ENCODE data around the gene MSI1.
A peak's percentile ranks its signal among the peaks of the same experiment; 100 is the strongest.
"Not testable (repeated sequence)": the region's sequence is repeated elsewhere in the genome, so short reads cannot be mapped to it uniquely, and the experiment has no call there.

MSI1 gene

DNA sequence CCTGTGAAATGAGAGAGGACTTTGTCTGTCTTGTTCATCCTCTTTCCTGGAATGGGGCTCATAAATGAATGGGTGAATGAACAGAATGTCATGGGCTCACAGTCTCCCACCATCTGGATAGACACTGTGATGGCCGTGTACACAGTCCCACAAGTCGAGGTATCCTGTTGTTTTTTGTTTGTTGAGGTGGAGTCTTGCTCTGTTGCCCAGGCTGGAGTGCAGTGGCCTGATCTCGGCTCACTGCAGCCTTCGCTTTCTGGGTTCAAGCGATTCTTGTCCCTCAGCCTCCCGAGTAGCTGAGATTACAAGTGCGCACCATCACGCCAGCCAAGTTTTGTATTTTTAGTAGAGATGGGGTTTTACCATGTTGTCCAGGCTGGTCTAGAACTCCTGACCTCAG lies 25.3 kb downstream of the MSI1 start:
- TF ChIP-seq, protein P1, sequence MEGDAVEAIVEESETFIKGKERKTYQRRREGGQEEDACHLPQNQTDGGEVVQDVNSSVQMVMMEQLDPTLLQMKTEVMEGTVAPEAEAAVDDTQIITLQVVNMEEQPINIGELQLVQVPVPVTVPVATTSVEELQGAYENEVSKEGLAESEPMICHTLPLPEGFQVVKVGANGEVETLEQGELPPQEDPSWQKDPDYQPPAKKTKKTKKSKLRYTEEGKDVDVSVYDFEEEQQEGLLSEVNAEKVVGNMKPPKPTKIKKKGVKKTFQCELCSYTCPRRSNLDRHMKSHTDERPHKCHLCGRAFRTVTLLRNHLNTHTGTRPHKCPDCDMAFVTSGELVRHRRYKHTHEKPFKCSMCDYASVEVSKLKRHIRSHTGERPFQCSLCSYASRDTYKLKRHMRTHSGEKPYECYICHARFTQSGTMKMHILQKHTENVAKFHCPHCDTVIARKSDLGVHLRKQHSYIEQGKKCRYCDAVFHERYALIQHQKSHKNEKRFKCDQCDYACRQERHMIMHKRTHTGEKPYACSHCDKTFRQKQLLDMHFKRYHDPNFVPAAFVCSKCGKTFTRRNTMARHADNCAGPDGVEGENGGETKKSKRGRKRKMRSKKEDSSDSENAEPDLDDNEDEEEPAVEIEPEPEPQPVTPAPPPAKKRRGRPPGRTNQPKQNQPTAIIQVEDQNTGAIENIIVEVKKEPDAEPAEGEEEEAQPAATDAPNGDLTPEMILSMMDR (IDR thresholded peaks at IDR 0.05; ENCODE audit: control extremely low read depth, extremely low read depth, low read depth, missing control alignments) = no peak
- ChIA-PET CTCF (no interaction called here), POLR2A (no interaction called here)
- DNase-seq (ENCODE audit: extremely low spot score) = no peak

DNA sequence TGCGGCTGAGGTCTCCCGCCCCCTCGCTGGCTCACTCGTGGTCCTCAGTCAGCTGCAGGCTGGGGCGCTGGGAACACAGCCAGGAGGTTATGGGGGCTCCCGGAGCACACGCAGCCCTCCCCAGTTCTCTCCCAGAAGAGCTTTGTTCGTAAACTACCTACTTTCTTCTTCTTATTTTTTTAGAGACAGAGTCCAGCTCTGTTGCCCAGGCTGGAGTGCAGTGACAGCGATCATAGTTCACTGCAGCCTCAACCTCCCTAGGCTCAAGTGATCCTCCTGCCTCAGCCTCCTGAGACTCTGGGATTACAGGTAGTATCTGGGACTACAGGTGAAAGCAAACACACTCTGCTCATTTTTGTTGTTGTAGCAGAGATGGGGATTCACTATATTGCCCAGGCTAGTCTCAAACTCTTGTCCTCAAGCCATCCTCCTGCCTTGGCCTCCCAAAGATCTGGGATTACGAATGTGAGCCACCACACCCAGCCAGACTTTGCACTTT lies 25.9 kb downstream of the MSI1 start:
- CTCF ChIA-PET = no interaction called here
- TF ChIP-seq, protein P1 (IDR thresholded peaks at IDR 0.05; ENCODE audit: control extremely low read depth, extremely low read depth, low read depth, missing control alignments) = no peak
- POLR2A ChIA-PET = no interaction called here
- no peak for DNase-seq (ENCODE audit: extremely low spot score)

DNA sequence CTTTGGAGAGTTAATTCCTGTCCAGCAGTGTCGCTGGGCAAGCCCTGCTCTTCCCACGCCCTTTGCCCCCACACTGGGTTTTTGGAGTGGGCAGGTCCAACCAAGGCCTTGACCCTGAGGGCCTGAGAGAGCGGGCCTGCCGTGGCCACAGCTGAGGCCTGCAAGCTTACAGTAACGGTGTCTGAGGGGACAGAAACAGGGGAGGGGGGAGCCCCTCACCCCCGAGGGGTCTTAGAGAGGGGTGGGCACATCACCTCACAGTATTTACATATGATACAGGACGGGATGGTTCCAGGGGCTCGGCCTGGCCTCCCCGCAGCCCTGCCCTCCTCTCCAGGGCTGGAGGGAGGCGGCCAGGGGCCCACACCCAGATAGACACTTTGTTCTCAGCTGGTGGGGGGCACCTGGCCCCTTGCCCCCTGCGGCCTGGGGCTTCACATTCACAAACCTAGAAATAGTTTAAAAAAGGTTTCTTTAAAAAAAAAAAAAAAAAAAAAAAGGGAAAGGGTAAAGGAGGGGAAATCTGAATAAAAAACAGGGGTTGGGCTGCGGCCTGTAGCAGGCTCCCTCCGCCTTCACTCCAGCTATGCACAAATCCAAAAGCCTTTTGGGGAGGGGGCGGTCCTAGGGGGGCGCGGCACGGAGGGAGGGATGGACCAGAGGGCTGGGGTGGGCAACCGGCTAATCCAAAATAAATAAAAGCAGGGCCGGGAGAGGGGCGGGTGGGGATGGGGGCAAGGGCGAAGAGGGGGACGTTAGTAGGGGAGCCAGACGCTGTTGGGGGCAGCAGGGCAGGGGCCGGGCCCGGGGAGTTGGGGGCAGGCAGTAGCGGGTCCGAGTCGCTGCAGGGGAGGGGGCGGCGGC lies 26.6 kb downstream of the MSI1 start:
- no peak for DNase-seq (ENCODE audit: extremely low spot score)
- POLR2A ChIA-PET = no interaction called here
- CTCF ChIA-PET = no interaction called here
- TF ChIP-seq, protein P1 (IDR thresholded peaks at IDR 0.05; ENCODE audit: control extremely low read depth, extremely low read depth, low read depth, missing control alignments) = no peak

DNA sequence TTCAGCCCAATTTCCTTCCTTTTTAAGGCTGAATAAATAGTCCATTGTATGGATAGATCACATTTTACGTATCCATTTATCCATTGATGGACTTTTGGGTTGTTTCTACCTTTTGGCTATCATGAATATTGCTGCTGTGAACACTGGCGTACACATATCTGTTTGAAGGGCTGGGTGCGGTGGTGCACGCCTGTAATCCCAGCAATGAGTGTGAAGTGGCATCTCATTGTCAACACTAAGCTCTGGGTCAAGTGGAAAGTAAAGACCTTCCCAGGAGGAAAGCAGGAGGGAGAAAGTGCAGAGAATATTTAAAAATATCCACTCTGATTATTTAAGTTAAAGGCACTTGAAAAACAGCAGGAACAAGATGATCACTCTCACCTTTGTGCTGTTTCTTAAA lies 29.7 kb downstream of the MSI1 start:
- CTCF ChIA-PET = no interaction called here
- POLR2A ChIA-PET = no interaction called here
- TF ChIP-seq, protein P1 (IDR thresholded peaks at IDR 0.05; ENCODE audit: control extremely low read depth, extremely low read depth, low read depth, missing control alignments) = no peak
- no peak for DNase-seq (ENCODE audit: extremely low spot score)

DNA sequence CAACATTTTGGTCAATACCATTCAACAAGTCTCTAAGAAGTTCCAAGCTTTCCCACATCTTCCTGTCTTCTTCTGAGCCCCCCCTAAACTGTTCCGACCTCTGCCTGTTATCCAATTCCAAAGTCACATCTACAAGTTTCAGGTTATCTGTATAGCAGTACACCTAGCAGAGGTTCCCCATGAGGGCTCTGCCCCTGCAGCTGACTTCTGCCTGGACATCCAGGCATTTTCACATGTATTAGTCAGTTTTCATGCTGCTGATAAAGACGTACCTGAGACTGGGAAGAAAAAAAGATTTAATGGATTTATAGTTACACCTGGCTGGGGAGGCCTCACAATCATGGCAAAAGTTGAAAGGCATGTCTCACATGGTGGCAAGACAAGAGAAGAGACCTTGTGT lies 31.2 kb downstream of the MSI1 start:
- ChIA-PET CTCF (interaction anchor here (0.9 kb wide), 1 partner anchor 166 kb away, joined by 3 read pairs; no protein-coding TSS in a partner anchor), POLR2A (no interaction called here)
- TF ChIP-seq, protein P1 (IDR thresholded peaks at IDR 0.05; ENCODE audit: control extremely low read depth, extremely low read depth, low read depth, missing control alignments) = no peak
- DNase-seq (ENCODE audit: extremely low spot score) = no peak

DNA sequence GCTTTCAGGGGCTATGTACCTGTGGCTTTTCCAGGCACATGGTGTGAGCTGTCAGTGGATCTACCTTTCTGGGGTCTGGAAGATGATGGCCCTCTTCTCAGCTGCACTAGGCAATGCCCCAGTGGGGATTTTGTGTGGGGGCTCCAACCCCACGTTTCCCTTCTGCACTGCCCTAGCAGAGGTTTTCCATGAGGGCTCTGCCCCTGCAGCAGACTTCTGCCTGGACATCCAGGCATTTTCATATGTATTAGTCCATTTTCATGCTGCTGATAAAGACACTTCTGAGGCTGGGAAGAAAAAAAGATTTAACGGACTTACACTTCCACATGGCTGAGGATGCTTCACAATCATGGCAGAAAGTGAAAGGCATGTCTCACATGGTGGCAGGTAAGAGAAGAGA lies 32.6 kb downstream of the MSI1 start:
- CTCF ChIA-PET, POLR2A ChIA-PET: not testable (repeated sequence)

DNA sequence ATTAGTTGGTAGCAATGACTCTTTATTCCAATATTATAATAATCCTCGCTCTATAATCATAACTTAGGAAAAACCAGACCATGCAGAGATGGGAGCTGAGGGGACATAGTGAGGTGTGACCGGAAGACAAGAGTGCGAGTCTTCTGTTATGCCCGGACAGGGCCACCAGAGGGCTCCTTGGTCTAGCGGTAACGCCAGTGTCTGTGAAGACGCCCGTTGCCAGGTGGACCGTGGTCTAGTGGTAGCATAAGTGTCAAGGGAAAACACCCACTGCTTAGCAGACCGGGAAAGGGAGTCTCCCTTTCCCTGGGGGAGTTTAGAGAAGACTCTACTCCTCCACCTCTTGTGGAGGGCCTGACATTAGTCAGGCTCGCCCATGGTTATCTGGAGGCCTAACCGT lies 33.5 kb downstream of the MSI1 start:
- CTCF ChIA-PET = interaction anchor here (0.9 to 1.0 kb wide), 3 partner anchors 18 to 84 kb away, joined by 3 to 4 read pairs (median 3); partner anchors contain the start of gene SIRT4
- peak; percentile 11 for DNase-seq (ENCODE audit: extremely low spot score)
- POLR2A ChIA-PET = not testable (repeated sequence)
- TF ChIP-seq, protein P1 (IDR thresholded peaks at IDR 0.05; ENCODE audit: control extremely low read depth, extremely low read depth, low read depth, missing control alignments) = peak; percentile 53

More for the DNA sequence above, 32.6 kb downstream of the MSI1 start:
- DNase-seq (ENCODE audit: extremely low spot score) = not testable (repeated sequence)

All from GM10248 (cell line).